Measurements from ENCODE around the gene ENTPD1. TPM values are rescaled to one million over a fixed set of nuclear protein-coding genes. Genes with fewer than 3 reads are reported as not detected.

The ENTPD1 gene
- total and polyA plus RNA-seq, 9 of the 15 experiments (the other 6 are each of a cell fraction or from before 2014, with no cell fraction given) = 0.07 to 1.5 (median 0.37) TPM

- ChIA-PET POLR2A (no interaction called here), CTCF (ENCODE audit: low intra/inter-chr PET ratio) (no interaction called here)
- no peak overlapping the region for H3K9ac ChIP-seq (ENCODE audit: insufficient read depth in 1 of 2, low read depth in 2 of 2, low read length in 2 of 2)
- H3K9me3 ChIP-seq (replicated peaks; ENCODE audit: control insufficient read depth, insufficient read depth, low read depth, low read length) = no peaks in the 10 kb centered on the region
- no peaks in the 10 kb centered on the region for H3K4me1 ChIP-seq (replicated peaks in 1 of 2; ENCODE audit: control insufficient read depth in 2 of 2, insufficient read depth in 2 of 2, low read length in 2 of 2)
- BruUV-seq (replicated peaks) = no TSS peak
- no peaks in the 10 kb centered on the region for H3K79me2 ChIP-seq (ENCODE audit: control insufficient read depth, insufficient read depth, low read length)
- no peak overlapping the region for H2AFZ ChIP-seq (ENCODE audit: low read depth, low read length)
- no peaks in the 10 kb centered on the region for H3K9me1 ChIP-seq (ENCODE audit: control insufficient read depth, insufficient read depth, low read length)
- no peak for DNase-seq (ENCODE audit: extremely low read depth in 1 of 4, low spot score in 3 of 4)
- FAIRE-seq = no peak
- H3K27ac ChIP-seq (ENCODE audit: extremely low read depth, low read depth, low read length) = no peak overlapping the region
- 25% methylated on average over 1 of the region's 2 CpGs for WGBS (ENCODE audit: insufficient coverage, low coverage, missing lambda C conversion rate)
- no peaks in the 10 kb centered on the region for H4K20me1 ChIP-seq (replicated peaks; ENCODE audit: control insufficient read depth, insufficient read depth, low read length)
- H3K4me3 ChIP-seq = no peak overlapping the region
- in situ Hi-C loops (cut with MboI) (no loop called here), intact Hi-C loops (cut with micrococcal nuclease) (no loop called here)
- ATAC-seq = no peak
- no peaks in the 10 kb centered on the region for H3K27me3 ChIP-seq (ENCODE audit: control insufficient read depth in 2 of 2, insufficient read depth in 2 of 2, low read length in 2 of 2)
- TF ChIP-seq ZNF12 (CRISPR knock-in tag; IDR thresholded peaks at IDR 0.05) = no peak
- no peak for TF ChIP-seq TBP (optimal IDR thresholded peaks at IDR 0.05; ENCODE audit: low read depth, low read length)
- no peak for TF ChIP-seq ZNF76 (CRISPR knock-in tag; IDR thresholded peaks at IDR 0.05; ENCODE audit: borderline replicate concordance)
- no peak for TF ChIP-seq MXD1 (CRISPR knock-in tag; IDR thresholded peaks at IDR 0.05; ENCODE audit: borderline replicate concordance, poor library complexity, severe bottlenecking)
- TF ChIP-seq ZNF311 (CRISPR knock-in tag; IDR thresholded peaks at IDR 0.05) = no peak
- H3K36me3 ChIP-seq (ENCODE audit: control insufficient read depth, insufficient read depth, low read length) = no peaks in the 10 kb centered on the region
- H3K4me2 ChIP-seq (ENCODE audit: insufficient read depth, low read length) = no peak overlapping the region
Measured at GRCh38 chr10:95866467-95866842, 110.5 kb downstream of the ENTPD1 start.

- in situ Hi-C loops (cut with MboI) (no loop called here), intact Hi-C loops (cut with micrococcal nuclease) (no loop called here)
- FAIRE-seq (no peak), ATAC-seq (no peak), DNase-seq (ENCODE audit: extremely low read depth in 1 of 4, low spot score in 3 of 4) (no peak)
- TF ChIP-seq SIRT6 (IDR thresholded peaks at IDR 0.05; ENCODE audit: low read depth, low read length) (no peak), CEBPB (tag; IDR thresholded peaks at IDR 0.05) (no peak), DDX20 (tag; IDR thresholded peaks at IDR 0.05; ENCODE audit: low read depth) (no peak), SMAD4 (CRISPR knock-in tag; conservative IDR thresholded peaks at IDR 0.05) (no peak), L3MBTL2 (IDR thresholded peaks at IDR 0.05) (no peak)
- no peaks in the 10 kb centered on the region for H3K9me1 ChIP-seq (ENCODE audit: control insufficient read depth, insufficient read depth, low read length)
- ChIA-PET CTCF (ENCODE audit: low intra/inter-chr PET ratio) (no interaction called here), POLR2A (interaction anchor here (0.8 kb wide), 1 partner anchor 20 kb away, joined by 3 read pairs; no protein-coding TSS in a partner anchor)
- no peak overlapping the region for H3K4me3 ChIP-seq
- H3K36me3 ChIP-seq (ENCODE audit: control insufficient read depth, insufficient read depth, low read length) = peaks cover 3% of the 10 kb centered on the region; the same call in 1 of the 3 replicates
- no peaks in the 10 kb centered on the region for H3K79me2 ChIP-seq (ENCODE audit: control insufficient read depth, insufficient read depth, low read length)
- no peaks in the 10 kb centered on the region for H3K27me3 ChIP-seq (ENCODE audit: control insufficient read depth in 2 of 2, insufficient read depth in 2 of 2, low read length in 2 of 2)
- H3K9ac ChIP-seq (ENCODE audit: insufficient read depth in 1 of 2, low read depth in 2 of 2, low read length in 2 of 2) = no peak overlapping the region
- H3K9me3 ChIP-seq (replicated peaks; ENCODE audit: control insufficient read depth, insufficient read depth, low read depth, low read length) = no peaks in the 10 kb centered on the region
- no TSS peak for BruUV-seq (replicated peaks)
- H3K4me2 ChIP-seq (ENCODE audit: insufficient read depth, low read length) = no peak overlapping the region
- no peaks in the 10 kb centered on the region for H3K4me1 ChIP-seq (replicated peaks in 1 of 2; ENCODE audit: control insufficient read depth in 2 of 2, insufficient read depth in 2 of 2, low read length in 2 of 2)
- H2AFZ ChIP-seq (ENCODE audit: low read depth, low read length) = no peak overlapping the region
- no peaks in the 10 kb centered on the region for H4K20me1 ChIP-seq (replicated peaks; ENCODE audit: control insufficient read depth, insufficient read depth, low read length)
- 78% methylated on average over 4 of the region's 4 CpGs for WGBS (ENCODE audit: insufficient coverage, low coverage, missing lambda C conversion rate)
- no peak overlapping the region for H3K27ac ChIP-seq (ENCODE audit: extremely low read depth, low read depth, low read length)
Measured at GRCh38 chr10:95867866-95868265, 111.9 kb downstream of the ENTPD1 start.

All from K562 (cell line).